GM20000 (cell line): ENCODE results near the gene ANXA9.

Source experiments
- DNase-seq: peaks from one replicate; pipeline ENCODE4 v3.0.0; 2012; ENCODE audit warnings: low spot score
- CTCF ChIP-seq: IDR thresholded peaks from 2 replicates; pipeline ENCODE4 v1.5.1; 2012; ENCODE audit warnings: mild to moderate bottlenecking, control low read depth; ENCODE audit errors: extremely low read depth, missing control alignments

Gene ANXA9

GRCh38 chr1:151036356-151036755, 54.3 kb downstream of the ANXA9 start, which contains the start of gene BNIPL:
TSS of gene BNIPL (plus strand) at chr1:151036586. CDS start at chr1:151036726, 140 bp downstream.
- TF ChIP-seq CTCF, result no peak
- no peak for DNase-seq

GRCh38 chr1:151037032-151037431, 54.9 kb downstream of the ANXA9 start:
- no peak for TF ChIP-seq CTCF

GRCh38 chr1:151039521-151039920, 57.4 kb downstream of the ANXA9 start:
- no peak for DNase-seq
- TF ChIP-seq CTCF, result no peak

More at GRCh38 chr1:151037032-151037431, 54.9 kb downstream of the ANXA9 start:
- DNase-seq, result no peak

- no peak for DNase-seq
- no peak for TF ChIP-seq CTCF
Observed at GRCh38 chr1:151043163-151043562, 61.1 kb downstream of the ANXA9 start.
